Activated CD4-positive, alpha-beta T cell treated with anti-CD3 and anti-CD28 coated beads for 1 hour (primary cell): Measurements from ENCODE around the gene MAPRE3.
"Not testable (repeated sequence)": the region's sequence is repeated elsewhere in the genome, so short reads cannot be mapped to it uniquely, and the experiment has no call there.

Source experiments
- DNase-seq: peaks from one replicate; pipeline ENCODE4 v3.0.0-alpha.2; 2020

Gene MAPRE3

DNA sequence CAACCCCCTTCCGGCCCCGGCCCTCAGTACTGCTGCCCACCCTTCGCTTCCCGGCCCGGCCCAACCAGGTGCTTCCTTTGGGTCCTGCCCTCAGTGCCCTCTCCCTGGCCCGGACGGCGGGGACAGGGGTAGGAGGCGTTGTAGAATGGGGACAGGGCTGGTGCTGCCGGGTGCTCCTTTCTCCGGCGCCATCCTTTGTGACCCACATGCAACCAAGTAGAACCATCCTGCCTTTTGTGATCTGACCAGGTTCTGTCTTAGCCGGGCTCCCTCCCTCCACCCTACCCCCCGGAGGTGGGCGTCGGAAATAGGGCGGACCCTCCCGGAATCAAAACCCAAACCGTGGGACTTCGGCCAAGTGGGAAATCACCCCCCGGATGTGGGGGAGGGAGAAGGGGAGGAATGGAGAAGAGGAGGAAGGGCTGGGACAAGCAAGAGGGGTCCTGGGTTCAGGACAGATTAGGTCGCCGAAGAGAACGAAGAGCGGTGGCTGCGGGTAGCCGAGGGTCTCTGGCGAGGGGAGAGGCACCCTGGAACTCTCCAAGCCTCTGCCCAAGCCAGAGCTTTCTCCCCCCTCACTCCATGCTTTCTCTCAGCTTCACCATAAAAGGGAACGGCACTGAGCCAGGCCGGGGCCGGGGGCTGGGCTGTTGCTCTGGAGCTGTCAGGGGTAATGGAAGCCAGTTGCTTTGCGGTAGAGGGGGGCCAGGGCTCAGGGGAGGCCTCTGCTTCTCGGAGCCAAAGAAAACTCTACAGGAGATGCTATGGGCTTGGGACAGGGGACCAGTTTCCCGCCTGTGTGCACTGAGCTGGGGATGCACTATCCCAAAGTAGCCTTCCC, 101.8 kb downstream of the MAPRE3 start:
- DNase-seq, result no peak

- no peak for DNase-seq
Observed at GRCh38 chr2:27072920-27073319, 102.5 kb downstream of the MAPRE3 start.

GRCh38 chr2:27073782-27074181, 103.3 kb downstream of the MAPRE3 start:
- no peak for DNase-seq

GRCh38 chr2:27074738-27075565, 104.5 kb downstream of the MAPRE3 start:
- peak; percentile 23 for DNase-seq

GRCh38 chr2:27075566-27075871, 105.1 kb downstream of the MAPRE3 start:
- DNase-seq, result not testable (repeated sequence)

DNA sequence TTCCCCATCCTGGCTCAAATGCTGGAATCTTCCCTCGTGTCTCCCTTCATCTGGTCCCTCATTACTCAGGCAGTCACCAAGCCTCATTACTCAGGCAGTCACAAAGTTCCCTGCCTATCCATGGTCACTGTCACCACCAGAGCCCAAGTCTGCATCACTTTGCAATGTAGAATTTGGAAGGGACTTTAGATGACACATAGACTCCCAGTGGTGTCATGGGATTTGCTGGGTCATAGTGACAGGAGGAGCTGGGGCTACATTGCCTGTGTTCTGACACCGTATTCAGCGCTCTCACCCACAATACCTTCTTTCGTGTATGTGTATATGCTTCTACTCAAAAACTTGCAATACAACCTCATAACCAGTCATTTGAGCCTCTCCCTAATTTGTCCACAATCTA, 105.9 kb downstream of the MAPRE3 start:
- no peak for DNase-seq
